HEK293 (cell line): ENCODE measurements around the gene SPZ1.
"Not testable (repeated sequence)": the region's sequence is repeated elsewhere in the genome, so short reads cannot be mapped to it uniquely, and the experiment has no call there.

Experiments
- CTCF ChIA-PET: fragments of 350-600 bp; formaldehyde crosslinking; extraction: SDS; loops from one replicate; lab custom pipeline; 2021; ENCODE audit warnings: antibody characterized with exemption; lab: Yijun Ruan, JAX
- POLR2A ChIA-PET: fragments of 300-600 bp; formaldehyde crosslinking; extraction: SDS; loops from one replicate; lab custom pipeline; 2020; ENCODE audit warnings: antibody characterized with exemption, inconsistent platforms; lab: Yijun Ruan, JAX
- H3K27ac ChIP-seq: fragments of 200-500 bp; sonication (Bioruptor generic); 2 replicates; pipeline ENCODE4 v1.5.1; 2014; ENCODE audit warnings: low read depth, low read length, control low read depth, inconsistent platforms; ENCODE audit errors: extremely low read depth
- H3K36me3 ChIP-seq, 2 experiments: fragments of 200-500 bp in 1 of 2; sonication (Bioruptor generic) in 1 of 2; 1 replicate in 1 of 2; 2 replicates in 1 of 2; pipeline ENCODE4 v1.5.1; 2014 to 2017; ENCODE audit warnings: inconsistent platforms in 2 of 2, low read length in 2 of 2; ENCODE audit not compliant: control insufficient read depth in 2 of 2, insufficient read depth in 1 of 2
- H3K4me1 ChIP-seq: fragments of 200-500 bp; sonication (Bioruptor generic); 2 replicates; pipeline ENCODE4 v1.5.1; 2014; ENCODE audit warnings: mild to moderate bottlenecking, low read length, inconsistent platforms; ENCODE audit not compliant: control insufficient read depth, insufficient read depth
- H3K4me3 ChIP-seq: 2 replicates; pipeline ENCODE4 v1.5.1; 2011; ENCODE audit warnings: low read depth, mild to moderate bottlenecking, control low read depth, low read length, moderate library complexity
- H3K9me3 ChIP-seq: fragments of 200-500 bp; sonication (Bioruptor generic); 2 replicates; pipeline ENCODE4 v1.5.1; 2014; ENCODE audit warnings: low read depth, low read length, inconsistent platforms; ENCODE audit not compliant: control insufficient read depth, insufficient read depth
- HOXC10 ChIP-seq: sonication (generic); formaldehyde crosslinking; IDR thresholded peaks from 2 replicates; pipeline ENCODE4 v1.8.1; 2023; ENCODE audit warnings: mild to moderate bottlenecking, missing genetic modification reagents
- KLF1 ChIP-seq: fragments of 450-650 bp; formaldehyde crosslinking; IDR thresholded peaks from 2 replicates; pipeline ENCODE4 v1.5.1; 2016; ENCODE audit warnings: missing biosample characterization, missing genetic modification characterization
- KLF8 ChIP-seq: fragments of 450-650 bp; formaldehyde crosslinking; IDR thresholded peaks from 2 replicates; pipeline ENCODE4 v1.5.1; 2016; ENCODE audit warnings: missing biosample characterization, missing genetic modification characterization
- OVOL3 ChIP-seq: fragments of 450-650 bp; formaldehyde crosslinking; IDR thresholded peaks from 2 replicates; pipeline ENCODE4 v1.5.1; 2016; ENCODE audit warnings: missing biosample characterization, missing genetic modification characterization
- SETDB1 ChIP-seq: IDR thresholded peaks from one replicate; pipeline ENCODE4 v1.6.1; 2017; ENCODE audit warnings: mild to moderate bottlenecking, low read length, moderate library complexity, mixed read lengths; ENCODE audit not compliant: insufficient read length
- ZBTB21 ChIP-seq: fragments of 450-650 bp; formaldehyde crosslinking; IDR thresholded peaks from 2 replicates; pipeline ENCODE4 v1.5.1; 2017; ENCODE audit warnings: missing biosample characterization, missing genetic modification characterization
- ZNF10 ChIP-seq: fragments of 450-650 bp; formaldehyde crosslinking; IDR thresholded peaks from 2 replicates; pipeline ENCODE4 v1.5.1; 2017; ENCODE audit warnings: missing biosample characterization, missing genetic modification characterization
- ZNF114 ChIP-seq: fragments of 450-650 bp; formaldehyde crosslinking; IDR thresholded peaks from 2 replicates; pipeline ENCODE4 v1.5.0; 2017; ENCODE audit warnings: missing biosample characterization, missing genetic modification characterization
- ZNF155 ChIP-seq: fragments of 450-650 bp; formaldehyde crosslinking; IDR thresholded peaks from 2 replicates; pipeline ENCODE4 v1.5.1; 2016; ENCODE audit warnings: missing biosample characterization, missing genetic modification characterization
- ZNF16 ChIP-seq: fragments of 450-650 bp; formaldehyde crosslinking; IDR thresholded peaks from 2 replicates; pipeline ENCODE4 v1.5.1; 2016; ENCODE audit warnings: low read depth, missing biosample characterization, missing genetic modification characterization
- ZNF202 ChIP-seq: fragments of 450-650 bp; formaldehyde crosslinking; IDR thresholded peaks from 2 replicates; pipeline ENCODE4 v1.5.1; 2016; ENCODE audit warnings: missing biosample characterization, missing genetic modification characterization, borderline replicate concordance
- ZNF366 ChIP-seq: fragments of 450-650 bp; formaldehyde crosslinking; conservative IDR thresholded peaks from 2 replicates; pipeline ENCODE4 v1.5.1; 2016; ENCODE audit warnings: missing biosample characterization, missing genetic modification characterization
- ZNF514 ChIP-seq: fragments of 450-650 bp; formaldehyde crosslinking; IDR thresholded peaks from 2 replicates; pipeline ENCODE4 v1.5.1; 2016; ENCODE audit warnings: missing biosample characterization, missing genetic modification characterization
- ZNF654 ChIP-seq: fragments of 450-650 bp; formaldehyde crosslinking; IDR thresholded peaks from 2 replicates; pipeline ENCODE4 v1.5.1; 2016; ENCODE audit warnings: low read depth, missing biosample characterization, missing genetic modification characterization
- ZNF660 ChIP-seq: fragments of 450-650 bp; IDR thresholded peaks from 2 replicates; pipeline ENCODE4 v1.5.1; 2018; ENCODE audit warnings: missing biosample characterization, mild to moderate bottlenecking, missing genetic modification characterization
- ZNF843 ChIP-seq: fragments of 450-650 bp; formaldehyde crosslinking; IDR thresholded peaks from 2 replicates; pipeline ENCODE4 v1.5.1; 2016; ENCODE audit warnings: missing biosample characterization, missing genetic modification characterization
- TF ChIP-seq, protein P1 (sequence below): fragments of 450-650 bp; formaldehyde crosslinking; IDR thresholded peaks from 2 replicates; pipeline ENCODE4 v1.5.1; 2016; ENCODE audit warnings: missing biosample characterization, missing genetic modification characterization
- TF ChIP-seq, protein P2 (sequence below): fragments of 450-650 bp; formaldehyde crosslinking; IDR thresholded peaks from 2 replicates; pipeline ENCODE4 v1.5.1; 2016; ENCODE audit warnings: missing biosample characterization, missing genetic modification characterization
- TF ChIP-seq, protein P3 (sequence below): fragments of 450-650 bp; formaldehyde crosslinking; IDR thresholded peaks from 2 replicates; pipeline ENCODE4 v1.5.1; 2016; ENCODE audit warnings: missing biosample characterization, missing genetic modification characterization
- TF ChIP-seq, protein P4 (sequence below): fragments of 450-650 bp; IDR thresholded peaks from 2 replicates; pipeline ENCODE4 v1.5.1; 2018; ENCODE audit warnings: missing biosample characterization, missing genetic modification characterization

The SPZ1 gene

DNA sequence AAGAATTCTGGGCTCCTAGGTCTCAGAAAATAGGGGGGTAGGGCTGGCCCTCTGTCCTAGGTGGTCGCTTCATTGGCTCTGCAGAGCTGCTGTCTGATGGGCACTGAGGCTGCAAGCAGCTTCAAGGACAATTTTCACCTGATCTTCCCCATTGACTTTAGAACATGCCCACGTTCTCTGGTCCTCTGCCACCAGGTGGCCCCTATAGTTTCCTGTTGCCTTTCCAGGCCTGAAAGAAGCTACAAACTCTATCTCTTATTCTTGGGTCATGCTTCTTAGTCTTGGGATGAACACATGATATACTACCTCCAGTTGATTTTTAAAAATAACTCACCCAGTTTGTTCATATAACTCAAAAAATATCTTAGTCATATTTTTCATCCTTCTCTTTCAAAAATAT is 26.3 kb downstream of the SPZ1 start:
- ChIA-PET POLR2A (no interaction called here), CTCF (interaction anchor here (0.6 to 1.1 kb wide), 8 partner anchors 14 to 325 kb away, joined by 3 to 5 read pairs (median 4); partner anchors contain the start of gene ZFYVE16)
- Histone ChIP-seq H3K9me3 (no peaks in the 10 kb centered on the region), H3K4me3 (no peak overlapping the region), H3K27ac (no peak overlapping the region), H3K4me1 (no peaks in the 10 kb centered on the region), H3K36me3 (no peaks in the 10 kb centered on the region)
- TF ChIP-seq, protein P1, sequence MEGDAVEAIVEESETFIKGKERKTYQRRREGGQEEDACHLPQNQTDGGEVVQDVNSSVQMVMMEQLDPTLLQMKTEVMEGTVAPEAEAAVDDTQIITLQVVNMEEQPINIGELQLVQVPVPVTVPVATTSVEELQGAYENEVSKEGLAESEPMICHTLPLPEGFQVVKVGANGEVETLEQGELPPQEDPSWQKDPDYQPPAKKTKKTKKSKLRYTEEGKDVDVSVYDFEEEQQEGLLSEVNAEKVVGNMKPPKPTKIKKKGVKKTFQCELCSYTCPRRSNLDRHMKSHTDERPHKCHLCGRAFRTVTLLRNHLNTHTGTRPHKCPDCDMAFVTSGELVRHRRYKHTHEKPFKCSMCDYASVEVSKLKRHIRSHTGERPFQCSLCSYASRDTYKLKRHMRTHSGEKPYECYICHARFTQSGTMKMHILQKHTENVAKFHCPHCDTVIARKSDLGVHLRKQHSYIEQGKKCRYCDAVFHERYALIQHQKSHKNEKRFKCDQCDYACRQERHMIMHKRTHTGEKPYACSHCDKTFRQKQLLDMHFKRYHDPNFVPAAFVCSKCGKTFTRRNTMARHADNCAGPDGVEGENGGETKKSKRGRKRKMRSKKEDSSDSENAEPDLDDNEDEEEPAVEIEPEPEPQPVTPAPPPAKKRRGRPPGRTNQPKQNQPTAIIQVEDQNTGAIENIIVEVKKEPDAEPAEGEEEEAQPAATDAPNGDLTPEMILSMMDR (tag by site-specific recombination): peak; percentile 31
- TF ChIP-seq, protein P2, sequence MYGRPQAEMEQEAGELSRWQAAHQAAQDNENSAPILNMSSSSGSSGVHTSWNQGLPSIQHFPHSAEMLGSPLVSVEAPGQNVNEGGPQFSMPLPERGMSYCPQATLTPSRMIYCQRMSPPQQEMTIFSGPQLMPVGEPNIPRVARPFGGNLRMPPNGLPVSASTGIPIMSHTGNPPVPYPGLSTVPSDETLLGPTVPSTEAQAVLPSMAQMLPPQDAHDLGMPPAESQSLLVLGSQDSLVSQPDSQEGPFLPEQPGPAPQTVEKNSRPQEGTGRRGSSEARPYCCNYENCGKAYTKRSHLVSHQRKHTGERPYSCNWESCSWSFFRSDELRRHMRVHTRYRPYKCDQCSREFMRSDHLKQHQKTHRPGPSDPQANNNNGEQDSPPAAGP (tag by site-specific recombination): no peak
- TF ChIP-seq, protein P3, sequence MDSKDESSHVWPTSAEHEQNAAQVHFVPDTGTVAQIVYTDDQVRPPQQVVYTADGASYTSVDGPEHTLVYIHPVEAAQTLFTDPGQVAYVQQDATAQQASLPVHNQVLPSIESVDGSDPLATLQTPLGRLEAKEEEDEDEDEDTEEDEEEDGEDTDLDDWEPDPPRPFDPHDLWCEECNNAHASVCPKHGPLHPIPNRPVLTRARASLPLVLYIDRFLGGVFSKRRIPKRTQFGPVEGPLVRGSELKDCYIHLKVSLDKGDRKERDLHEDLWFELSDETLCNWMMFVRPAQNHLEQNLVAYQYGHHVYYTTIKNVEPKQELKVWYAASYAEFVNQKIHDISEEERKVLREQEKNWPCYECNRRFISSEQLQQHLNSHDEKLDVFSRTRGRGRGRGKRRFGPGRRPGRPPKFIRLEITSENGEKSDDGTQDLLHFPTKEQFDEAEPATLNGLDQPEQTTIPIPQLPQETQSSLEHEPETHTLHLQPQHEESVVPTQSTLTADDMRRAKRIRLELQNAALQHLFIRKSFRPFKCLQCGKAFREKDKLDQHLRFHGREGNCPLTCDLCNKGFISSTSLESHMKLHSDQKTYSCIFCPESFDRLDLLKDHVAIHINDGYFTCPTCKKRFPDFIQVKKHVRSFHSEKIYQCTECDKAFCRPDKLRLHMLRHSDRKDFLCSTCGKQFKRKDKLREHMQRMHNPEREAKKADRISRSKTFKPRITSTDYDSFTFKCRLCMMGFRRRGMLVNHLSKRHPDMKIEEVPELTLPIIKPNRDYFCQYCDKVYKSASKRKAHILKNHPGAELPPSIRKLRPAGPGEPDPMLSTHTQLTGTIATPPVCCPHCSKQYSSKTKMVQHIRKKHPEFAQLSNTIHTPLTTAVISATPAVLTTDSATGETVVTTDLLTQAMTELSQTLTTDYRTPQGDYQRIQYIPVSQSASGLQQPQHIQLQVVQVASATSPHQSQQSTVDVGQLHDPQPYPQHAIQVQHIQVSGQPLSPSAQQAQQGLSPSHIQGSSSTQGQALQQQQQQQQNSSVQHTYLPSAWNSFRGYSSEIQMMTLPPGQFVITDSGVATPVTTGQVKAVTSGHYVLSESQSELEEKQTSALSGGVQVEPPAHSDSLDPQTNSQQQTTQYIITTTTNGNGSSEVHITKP (tag by site-specific recombination): peak; percentile 51
- TF ChIP-seq ZNF654 (tag by site-specific recombination): 0 out of 2 replicates have a peak, but pooled peaks have one; percentile 18

DNA sequence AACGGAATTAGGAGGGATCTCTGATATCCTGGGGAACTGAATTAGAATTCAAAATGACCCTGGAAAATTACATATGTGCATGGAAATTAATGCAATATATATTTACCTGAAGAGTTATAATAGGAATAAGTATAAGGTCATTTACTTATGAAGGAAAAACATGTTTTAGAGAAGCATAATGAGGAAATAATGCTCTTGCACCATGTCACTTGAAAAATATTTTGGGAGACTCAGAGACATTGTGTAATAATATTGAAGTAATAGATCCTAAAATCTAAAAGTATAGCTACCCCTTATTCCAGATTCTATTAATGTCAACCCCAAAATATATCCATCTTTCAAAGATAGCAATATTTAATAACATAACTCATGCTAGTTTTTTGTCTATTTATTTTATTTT is 28.4 kb downstream of the SPZ1 start:
- CTCF ChIA-PET: interaction anchor here (0.6 kb wide), 2 partner anchors 10 to 256 kb away, joined by 4 read pairs; no protein-coding TSS in a partner anchor
- Histone ChIP-seq H3K27ac (no peak overlapping the region), H3K36me3 (no peaks in the 10 kb centered on the region), H3K9me3 (no peaks in the 10 kb centered on the region), H3K4me1 (no peaks in the 10 kb centered on the region), H3K4me3 (no peak overlapping the region)
- POLR2A ChIA-PET: no interaction called here
- TF ChIP-seq ZNF155 (tag by site-specific recombination) (no peak), ZNF660 (tag by site-specific recombination) (no peak), HOXC10 (CRISPR knock-in tag) (no peak), ZNF202 (tag by site-specific recombination) (no peak), KLF1 (tag by site-specific recombination) (no peak), SETDB1 (no peak)

DNA sequence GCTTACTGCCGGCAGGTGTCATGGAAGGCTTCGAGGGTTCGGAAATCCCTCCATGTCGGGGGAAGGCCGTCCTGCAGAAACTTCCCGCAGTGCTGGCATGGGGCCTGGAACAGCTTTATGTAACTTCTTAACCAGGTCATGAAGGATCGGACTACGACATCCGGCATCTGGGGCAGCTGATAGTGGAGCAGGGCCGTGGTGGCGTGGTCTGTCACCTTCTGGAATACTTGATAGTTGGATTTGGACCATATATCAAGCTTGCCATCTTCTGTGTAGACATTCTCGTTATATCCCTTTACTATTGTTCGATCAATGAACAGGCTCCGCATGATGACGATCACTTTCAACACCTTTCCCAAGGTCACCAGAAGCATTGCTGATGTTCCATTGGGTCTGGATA is 31.2 kb downstream of the SPZ1 start:
- H3K4me1 ChIP-seq, POLR2A ChIA-PET, H3K4me3 ChIP-seq, H3K27ac ChIP-seq, H3K36me3 ChIP-seq, H3K9me3 ChIP-seq: not testable (repeated sequence)
- CTCF ChIA-PET: interaction anchor here (0.5 to 0.7 kb wide), 2 partner anchors 524 to 775 kb away, joined by 3 read pairs; no protein-coding TSS in a partner anchor

DNA sequence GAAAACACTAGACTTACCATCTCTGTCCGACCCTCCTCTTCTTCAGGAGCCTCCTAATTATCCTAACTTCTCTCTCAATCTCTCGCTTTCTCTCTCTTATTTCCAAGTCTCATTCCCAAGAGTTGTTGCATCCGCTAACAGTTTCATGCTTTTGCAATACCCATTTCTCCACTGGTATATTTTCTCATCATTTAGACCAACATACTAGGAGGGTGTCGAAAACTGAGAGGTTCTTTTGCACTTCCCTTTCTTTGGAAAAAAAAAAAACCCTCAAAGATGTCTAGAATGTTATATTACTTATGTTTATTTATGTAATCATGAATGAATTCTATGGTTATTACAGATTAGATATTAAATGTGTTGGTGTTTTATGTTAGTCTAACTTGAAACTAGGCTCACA is 35.9 kb downstream of the SPZ1 start:
- CTCF ChIA-PET: no interaction called here
- H3K4me3 ChIP-seq: no peak overlapping the region
- no peaks in the 10 kb centered on the region for H3K4me1 ChIP-seq
- POLR2A ChIA-PET: no interaction called here
- no peaks in the 10 kb centered on the region for H3K9me3 ChIP-seq
- no peaks in the 10 kb centered on the region for H3K36me3 ChIP-seq
- no peak overlapping the region for H3K27ac ChIP-seq
- TF ChIP-seq ZNF514 (tag by site-specific recombination): no peak
- no peak for TF ChIP-seq ZNF10 (tag by site-specific recombination)
- no peak for TF ChIP-seq ZNF366 (tag by site-specific recombination)
- TF ChIP-seq, protein P4, sequence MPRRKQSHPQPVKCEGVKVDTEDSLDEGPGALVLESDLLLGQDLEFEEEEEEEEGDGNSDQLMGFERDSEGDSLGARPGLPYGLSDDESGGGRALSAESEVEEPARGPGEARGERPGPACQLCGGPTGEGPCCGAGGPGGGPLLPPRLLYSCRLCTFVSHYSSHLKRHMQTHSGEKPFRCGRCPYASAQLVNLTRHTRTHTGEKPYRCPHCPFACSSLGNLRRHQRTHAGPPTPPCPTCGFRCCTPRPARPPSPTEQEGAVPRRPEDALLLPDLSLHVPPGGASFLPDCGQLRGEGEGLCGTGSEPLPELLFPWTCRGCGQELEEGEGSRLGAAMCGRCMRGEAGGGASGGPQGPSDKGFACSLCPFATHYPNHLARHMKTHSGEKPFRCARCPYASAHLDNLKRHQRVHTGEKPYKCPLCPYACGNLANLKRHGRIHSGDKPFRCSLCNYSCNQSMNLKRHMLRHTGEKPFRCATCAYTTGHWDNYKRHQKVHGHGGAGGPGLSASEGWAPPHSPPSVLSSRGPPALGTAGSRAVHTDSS (tag by site-specific recombination): no peak
- no peak for TF ChIP-seq ZNF114 (tag by site-specific recombination)
- no peak for TF ChIP-seq OVOL3
- TF ChIP-seq KLF8 (tag by site-specific recombination): no peak
- no peak for TF ChIP-seq ZNF16 (tag by site-specific recombination)
- TF ChIP-seq ZBTB21 (tag by site-specific recombination): no peak
- TF ChIP-seq ZNF843 (tag by site-specific recombination): no peak
